Activated gamma-delta T cell treated with anti-CD3 and anti-CD28 coated beads, Interleukin-2, amount 50 U/mL, for 16 hours (primary cell): ENCODE measurements around the gene DDX18.
A peak's percentile ranks its signal among the peaks of the same experiment; 100 is the strongest.
"Not testable (repeated sequence)": the region's sequence is repeated elsewhere in the genome, so short reads cannot be mapped to it uniquely, and the experiment has no call there.

Experiments used
- DNase-seq: peaks from one replicate; pipeline ENCODE4 v3.0.0-alpha.2; 2020; ENCODE audit warnings: low read depth

The DDX18 gene

DNA sequence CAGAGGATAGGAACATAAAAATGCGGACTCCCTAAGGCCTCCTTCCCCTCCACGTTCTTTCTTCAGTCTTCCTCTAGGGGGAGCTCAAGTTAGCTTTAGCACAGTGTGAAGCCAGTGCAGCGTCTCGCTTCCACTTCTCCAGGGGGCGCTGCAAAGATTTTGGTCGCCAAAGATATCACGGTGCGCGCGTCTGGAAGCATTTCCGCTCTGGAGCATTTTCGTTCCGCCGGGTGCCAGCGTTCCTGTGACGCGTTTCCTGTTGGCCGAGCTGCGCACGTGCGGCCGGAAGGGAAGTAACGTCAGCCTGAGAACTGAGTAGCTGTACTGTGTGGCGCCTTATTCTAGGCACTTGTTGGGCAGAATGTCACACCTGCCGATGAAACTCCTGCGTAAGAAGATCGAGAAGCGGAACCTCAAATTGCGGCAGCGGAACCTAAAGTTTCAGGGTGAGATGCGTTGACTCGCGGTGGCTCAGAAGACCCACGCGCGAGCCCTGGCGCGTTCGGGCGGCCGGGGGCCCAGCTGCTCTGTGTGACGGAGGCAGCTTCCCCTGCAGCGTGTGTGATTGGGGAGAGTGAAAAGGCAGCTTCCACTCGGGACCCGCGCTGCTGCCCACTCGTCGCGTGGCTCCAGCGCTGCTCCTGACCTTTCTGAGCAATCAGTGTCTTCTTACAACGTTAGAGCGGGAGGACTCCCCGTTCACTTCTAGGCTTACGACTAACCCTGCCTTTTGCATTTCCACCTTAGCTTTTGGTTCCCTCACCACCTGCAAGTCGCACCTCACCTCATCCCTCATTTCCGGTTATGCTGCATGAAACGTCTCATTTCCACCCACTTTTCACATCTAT, at the start of gene DDX18:
TSS of gene DDX18 (plus strand) at position 275 of the 848 bp plus-strand sequence. CDS start at position 362, 87 bp downstream.
- DNase-seq = peak; percentile 98

DNA sequence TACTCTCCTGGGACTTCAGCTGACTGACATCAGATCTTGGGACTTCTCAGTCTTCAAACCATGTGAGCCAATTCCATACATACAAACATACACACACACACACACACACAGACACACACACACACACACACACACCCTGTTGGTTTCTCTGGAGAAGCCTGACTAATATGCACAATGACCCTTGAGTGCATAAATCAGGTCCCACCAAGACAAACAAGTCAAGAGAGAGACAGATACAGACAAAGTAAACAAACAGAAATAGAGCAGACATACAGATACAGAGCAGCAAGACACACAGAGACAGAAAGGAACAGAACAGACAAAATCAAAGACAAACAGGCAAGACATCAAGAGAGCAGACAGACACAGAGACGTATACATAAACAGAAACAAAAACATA, 43.8 kb upstream of the DDX18 start:
- no peak for DNase-seq

- no peak for DNase-seq
Observed at GRCh38 chr2:117771969-117772630, 42.4 kb upstream of the DDX18 start.

- no peak for DNase-seq
Observed at GRCh38 chr2:117774716-117775115, 39.8 kb upstream of the DDX18 start.

GRCh38 chr2:117775703-117776219, 38.7 kb upstream of the DDX18 start:
- no peak for DNase-seq

DNA sequence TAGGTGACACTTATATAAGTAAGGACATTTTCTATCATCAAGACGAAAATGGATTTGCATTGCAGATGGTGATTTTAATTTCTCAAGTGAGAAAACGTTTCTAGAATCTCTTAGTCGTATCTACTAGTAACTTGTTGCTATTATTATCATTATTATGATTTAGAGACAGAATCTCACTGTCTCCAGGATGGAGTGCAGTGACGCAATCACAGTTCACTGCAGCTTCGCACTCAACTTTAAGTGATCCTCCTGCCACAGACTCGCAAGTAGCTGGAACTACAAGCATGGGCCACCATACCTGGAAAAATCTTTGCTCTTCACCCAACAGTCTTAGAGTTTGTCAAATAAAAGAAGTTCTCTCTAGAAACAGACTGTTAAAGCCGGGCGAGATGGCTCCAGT, 37.6 kb upstream of the DDX18 start:
- DNase-seq = no peak

DNA sequence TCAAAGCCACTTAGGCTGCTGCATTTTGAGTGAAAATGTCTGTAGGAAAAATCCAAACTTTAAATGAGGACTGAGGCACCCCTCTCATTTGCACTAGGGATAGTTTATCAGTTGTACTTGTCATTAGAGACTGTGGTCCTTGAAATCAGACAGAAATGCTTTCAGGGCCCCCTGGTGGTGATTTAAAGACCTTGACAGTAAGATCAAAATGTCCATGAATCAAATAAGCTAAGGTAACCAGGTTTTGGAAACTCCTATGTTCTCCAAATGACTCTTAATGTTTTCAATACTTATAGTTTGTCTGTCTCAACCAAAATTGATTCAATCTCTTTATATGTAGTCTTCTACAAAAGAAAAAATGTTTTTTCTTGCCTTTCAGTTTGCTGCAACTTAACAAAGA, 28.8 kb upstream of the DDX18 start:
- peak; percentile 9 for DNase-seq

DNA sequence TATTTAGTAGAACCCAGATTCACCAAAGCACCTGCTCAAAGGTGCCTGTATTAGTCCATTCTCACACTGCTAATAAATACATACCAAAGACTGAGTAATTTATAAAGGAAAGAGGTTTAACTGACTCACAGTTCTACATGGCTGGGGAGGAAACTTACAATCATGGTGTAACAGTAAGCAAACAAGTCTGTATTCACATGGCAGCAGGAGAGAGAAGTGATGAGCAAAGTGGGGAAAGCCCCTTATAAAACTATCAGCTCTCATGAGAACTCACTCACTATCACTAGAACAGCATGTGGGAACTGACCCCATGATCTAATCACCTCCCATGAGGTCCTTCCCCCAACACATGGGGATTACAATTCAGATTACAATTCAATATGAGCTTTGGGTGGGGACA, 28.0 kb upstream of the DDX18 start:
- no peak for DNase-seq

- no peak for DNase-seq
Observed at GRCh38 chr2:117789505-117789904, 25.0 kb upstream of the DDX18 start.

DNA sequence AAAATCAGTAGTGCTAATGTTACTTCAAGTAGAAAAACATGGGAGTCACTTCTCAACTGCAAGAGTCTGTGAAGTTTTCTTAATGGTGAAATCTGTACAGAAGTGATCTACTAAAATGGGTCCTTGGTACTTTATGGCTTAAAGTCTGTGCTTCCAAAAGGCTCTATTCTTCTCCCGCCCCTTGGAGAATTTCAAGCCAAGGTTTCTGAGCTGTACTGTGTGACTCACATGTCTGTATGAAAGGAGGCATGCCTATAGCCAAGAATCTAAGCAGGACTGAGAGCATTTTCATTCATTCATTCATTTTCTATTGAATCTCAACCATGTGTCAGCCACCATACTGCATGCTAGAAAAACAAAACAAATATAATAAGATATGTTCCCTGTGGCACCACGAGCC, 19.8 kb upstream of the DDX18 start:
- DNase-seq = no peak

GRCh38 chr2:117801826-117802225, 12.7 kb upstream of the DDX18 start:
- no peak for DNase-seq

DNA sequence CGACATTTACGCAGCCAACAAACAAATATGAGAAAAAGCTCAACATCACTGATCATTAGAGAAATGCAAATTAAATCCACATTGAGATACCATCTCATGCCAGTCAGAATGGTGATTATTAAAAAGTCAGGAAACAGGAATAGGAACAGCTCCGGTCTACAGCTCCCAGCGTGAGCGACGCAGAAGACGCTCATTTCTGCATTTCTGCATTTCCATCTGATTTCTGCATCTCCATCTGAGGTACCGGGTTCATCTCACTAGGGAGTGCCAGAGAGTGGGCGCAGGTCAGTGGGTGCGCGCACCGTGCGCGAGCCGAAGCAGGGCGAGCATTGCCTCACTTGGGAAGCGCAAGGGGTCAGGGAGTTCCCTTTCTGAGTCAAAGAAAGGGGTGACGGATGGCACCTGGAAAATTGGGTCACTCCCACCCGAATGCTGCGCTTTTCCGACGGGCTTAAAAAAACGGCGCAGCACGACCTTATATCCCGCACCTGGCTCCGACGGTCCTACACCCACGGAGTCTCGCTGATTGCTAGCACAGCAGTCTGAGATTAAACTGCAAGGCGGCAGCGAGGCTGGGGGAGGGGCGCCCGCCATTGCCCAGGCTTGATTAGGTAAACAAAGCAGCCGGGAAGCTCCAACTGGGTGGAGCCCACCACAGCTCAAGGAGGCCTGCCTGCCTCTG, 10.7 kb upstream of the DDX18 start:
- DNase-seq = not testable (repeated sequence)

GRCh38 chr2:117812443-117812842, 2.0 kb upstream of the DDX18 start:
- no peak for DNase-seq

DNA sequence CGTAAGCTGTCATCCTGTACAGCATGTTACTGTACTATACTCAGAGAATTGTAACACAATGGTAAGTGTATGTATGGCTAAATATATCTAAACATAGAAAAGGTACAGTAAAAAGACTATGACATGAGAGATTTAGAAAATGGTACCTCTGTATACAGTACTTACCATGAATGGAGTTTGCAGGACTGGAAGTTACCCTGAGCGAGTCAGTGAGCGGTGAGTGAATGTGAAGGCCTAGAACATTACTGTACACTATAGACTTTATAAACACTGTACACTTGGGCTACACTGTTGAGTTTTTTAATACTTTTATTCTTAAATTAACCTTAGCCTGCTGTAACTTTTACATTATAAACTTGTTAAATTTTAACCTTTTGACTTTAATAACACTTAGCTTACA, 1.5 kb downstream of the DDX18 start:
- no peak for DNase-seq

DNA sequence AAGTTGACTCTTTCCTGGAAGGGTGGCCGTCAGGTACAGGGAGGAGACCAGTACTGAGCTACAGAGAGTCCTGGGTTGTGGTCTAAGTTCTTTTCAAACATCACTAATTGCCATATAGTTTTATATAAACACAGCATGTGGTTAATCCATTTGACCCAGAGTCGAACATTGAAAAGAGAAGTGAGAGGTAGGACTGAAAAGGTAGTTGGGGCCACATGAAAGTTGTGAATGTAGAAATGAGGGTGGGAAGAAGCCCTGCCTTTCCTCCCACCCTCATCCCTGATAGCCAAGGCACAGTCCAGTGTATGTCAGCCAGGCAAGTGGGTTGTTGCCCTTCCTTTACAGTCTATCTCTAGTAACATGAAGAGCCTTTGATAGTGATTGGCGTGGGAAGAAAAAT, 4.4 kb downstream of the DDX18 start:
- DNase-seq = no peak

GRCh38 chr2:117820444-117820843, 6.0 kb downstream of the DDX18 start:
- DNase-seq = no peak

- no peak for DNase-seq
Observed at GRCh38 chr2:117825437-117825836, 10.9 kb downstream of the DDX18 start.

DNA sequence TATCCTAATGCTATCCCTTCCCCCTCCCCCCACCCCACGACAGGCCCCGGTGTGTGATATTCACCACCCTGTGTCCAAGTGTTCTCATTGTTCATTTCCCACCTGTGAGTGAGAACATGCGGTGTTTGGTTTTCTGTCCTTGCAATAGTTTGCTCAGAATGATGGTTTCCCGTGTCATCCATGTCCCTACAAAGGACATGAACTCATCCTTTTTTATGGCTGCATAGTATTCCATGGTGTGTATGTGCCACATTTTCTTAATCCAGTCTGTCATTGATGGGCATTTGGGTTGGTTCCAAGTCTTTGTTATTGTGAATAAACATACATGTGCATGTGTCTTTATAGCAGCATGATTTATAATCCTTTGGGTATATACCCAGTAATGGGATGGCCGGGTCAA, 13.0 kb downstream of the DDX18 start:
- not testable (repeated sequence) for DNase-seq

DNA sequence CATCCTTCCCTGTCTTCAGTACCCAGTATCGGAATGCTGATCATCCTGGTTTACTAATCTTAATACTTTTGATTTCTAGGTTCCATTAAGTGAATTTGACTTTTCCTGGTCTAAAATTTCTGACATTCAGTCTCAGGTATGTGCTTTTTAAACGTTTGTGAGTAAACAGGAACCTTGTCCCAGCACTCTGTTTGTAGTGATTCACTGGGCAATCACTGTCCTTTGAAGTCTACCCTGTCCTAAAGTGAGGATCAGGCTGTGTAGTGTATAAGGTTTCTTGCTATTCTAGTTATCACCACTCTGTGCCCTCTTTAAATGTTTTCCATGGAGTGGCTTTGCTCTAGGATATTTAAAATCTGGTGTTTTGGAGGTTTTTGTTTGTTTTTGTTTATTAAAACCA, 14.4 kb downstream of the DDX18 start:
- no peak for DNase-seq

DNA sequence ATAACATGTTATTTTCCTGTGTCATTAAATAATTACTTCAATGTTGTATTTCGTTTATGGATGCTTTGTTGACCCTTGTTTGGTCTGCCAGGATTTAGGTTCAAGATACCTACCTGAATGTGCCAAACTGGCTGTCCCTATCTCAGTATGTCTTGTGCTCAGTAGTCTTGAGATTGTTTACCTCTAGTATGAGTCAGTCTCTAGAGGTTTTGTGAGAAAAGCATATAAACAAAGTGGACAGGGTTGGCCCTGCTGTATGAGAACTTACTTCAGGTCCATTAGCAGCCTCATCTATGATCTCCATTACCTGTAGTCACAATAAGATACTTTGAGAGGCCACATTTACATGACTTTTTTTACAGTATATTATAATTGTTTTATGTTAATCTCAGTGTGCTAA, 17.8 kb downstream of the DDX18 start:
- DNase-seq = no peak

GRCh38 chr2:117832905-117833613, 18.6 kb downstream of the DDX18 start:
- DNase-seq = no peak

- no peak for DNase-seq
Observed at GRCh38 chr2:117833911-117834310, 19.4 kb downstream of the DDX18 start.
